Activated T-cell treated with anti-CD3 and anti-CD28 coated beads for 4 hours (primary cell): Measurements from ENCODE around the gene EHMT2.
"Not testable (repeated sequence)": the region's sequence is repeated elsewhere in the genome, so short reads cannot be mapped to it uniquely, and the experiment has no call there.

Experiments used
- DNase-seq: peaks from one replicate; pipeline ENCODE4 v3.0.0-alpha.2; 2020

EHMT2 gene

DNA sequence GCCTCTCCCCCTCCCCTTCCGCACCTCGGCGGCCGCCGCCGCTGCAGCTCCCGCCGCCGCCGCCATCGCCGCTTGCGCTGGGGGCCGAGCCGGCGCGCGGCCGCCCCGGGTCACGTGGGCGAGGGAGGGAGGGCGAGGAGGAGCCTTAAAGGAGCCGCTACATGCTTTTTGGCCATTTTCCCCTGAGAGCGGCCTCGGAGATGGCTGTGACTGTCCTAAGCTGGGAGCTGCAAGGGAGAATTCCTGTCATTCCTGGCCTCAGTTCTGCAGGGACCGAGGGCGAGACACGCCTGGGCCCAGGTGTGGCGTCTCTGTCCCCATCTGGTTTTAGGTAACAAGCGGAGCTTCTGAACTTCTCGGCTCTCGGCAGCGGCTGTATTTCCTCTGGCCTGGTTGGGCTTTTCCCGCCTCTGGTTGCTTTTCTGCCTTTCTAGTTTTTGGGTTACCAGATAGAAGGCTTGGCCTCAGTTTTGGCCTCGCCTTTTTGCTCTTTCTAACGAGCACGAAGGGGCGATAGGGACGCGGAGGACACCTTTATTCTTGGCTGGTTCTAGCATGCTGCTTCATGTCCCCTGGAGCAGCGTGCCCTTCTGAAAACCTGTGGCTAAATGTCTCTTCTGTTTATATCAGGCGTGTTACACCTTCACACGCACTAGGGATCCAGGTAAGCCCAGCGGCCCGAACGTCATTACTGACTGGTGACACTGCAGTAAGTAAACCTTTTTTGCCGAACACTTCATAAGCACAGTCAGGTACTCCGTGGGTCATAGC is at the start of gene EHMT2:
Gene EHMT2, minus strand, starts transcription at position 87 of the 771 bp plus-strand sequence. Its CDS starts 21 bp downstream, at position 66.
- DNase-seq = peak; percentile 76

DNA sequence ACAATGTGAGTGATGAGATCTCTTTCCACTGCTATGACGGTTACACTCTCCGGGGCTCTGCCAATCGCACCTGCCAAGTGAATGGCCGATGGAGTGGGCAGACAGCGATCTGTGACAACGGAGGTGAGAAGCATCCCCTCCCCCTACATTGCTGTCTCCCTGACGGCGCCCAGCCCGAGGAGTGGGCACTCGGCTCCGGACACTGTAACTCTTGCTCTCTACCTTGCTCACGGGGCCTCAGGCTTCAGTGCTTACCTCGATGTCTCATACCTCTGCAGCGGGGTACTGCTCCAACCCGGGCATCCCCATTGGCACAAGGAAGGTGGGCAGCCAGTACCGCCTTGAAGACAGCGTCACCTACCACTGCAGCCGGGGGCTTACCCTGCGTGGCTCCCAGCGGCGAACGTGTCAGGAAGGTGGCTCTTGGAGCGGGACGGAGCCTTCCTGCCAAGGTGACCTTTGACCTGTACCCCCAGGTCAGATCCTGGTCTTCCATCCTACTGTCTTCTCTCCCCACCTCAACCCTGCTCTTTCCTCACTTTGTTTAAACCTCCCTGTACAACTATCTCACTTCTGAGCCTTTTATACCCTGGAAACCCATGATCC is 49.7 kb upstream of the EHMT2 start:
- DNase-seq = no peak

DNA sequence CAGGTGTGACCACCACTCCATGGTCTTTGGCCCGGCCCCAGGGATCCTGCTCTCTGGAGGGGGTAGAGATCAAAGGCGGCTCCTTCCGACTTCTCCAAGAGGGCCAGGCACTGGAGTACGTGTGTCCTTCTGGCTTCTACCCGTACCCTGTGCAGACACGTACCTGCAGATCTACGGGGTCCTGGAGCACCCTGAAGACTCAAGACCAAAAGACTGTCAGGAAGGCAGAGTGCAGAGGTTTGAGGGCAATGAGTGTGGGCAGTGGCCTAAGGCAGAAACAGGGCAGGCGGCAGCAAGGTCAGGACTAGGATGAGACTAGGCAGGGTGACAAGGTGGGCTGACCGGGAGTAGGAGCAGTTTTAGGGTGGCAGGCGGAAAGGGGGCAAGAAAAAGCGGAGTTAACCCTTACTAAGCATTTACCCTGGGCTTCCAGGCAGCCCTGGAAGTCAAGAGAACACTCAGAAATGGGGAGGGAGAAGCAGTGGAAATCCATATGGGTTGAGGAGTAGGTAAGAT is 48.9 kb upstream of the EHMT2 start:
- DNase-seq = no peak

DNA sequence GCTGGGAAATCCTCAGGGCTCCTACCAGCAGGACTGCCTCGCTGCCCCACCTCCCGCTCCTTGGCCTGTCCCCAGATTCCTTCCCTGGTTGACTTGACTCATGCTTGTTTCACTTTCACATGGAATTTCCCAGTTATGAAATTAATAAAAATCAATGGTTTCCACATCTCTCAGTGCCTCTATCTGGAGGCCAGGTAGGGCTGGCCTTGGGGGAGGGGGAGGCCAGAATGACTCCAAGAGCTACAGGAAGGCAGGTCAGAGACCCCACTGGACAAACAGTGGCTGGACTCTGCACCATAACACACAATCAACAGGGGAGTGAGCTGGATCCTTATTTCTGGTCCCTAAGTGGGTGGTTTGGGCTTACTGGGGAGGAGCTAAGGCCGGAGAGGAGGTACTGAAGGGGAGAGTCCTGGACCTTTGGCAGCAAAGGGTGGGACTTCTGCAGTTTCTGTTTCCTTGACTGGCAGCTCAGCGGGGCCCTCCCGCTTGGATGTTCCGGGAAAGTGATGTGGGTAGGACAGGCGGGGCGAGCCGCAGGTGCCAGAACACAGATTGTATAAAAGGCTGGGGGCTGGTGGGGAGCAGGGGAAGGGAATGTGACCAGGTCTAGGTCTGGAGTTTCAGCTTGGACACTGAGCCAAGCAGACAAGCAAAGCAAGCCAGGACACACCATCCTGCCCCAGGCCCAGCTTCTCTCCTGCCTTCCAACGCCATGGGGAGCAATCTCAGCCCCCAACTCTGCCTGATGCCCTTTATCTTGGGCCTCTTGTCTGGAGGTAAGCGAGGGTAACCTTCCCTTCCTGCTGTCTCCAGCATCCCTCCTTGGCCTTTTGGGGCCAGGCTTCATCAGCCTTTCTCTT is 48.2 kb upstream of the EHMT2 start, which contains the start of gene CFB:
Gene CFB, plus strand, starts transcription at position 589 of the 863 bp plus-strand sequence. Its CDS starts 127 bp downstream, at position 716.
- DNase-seq = no peak

DNA sequence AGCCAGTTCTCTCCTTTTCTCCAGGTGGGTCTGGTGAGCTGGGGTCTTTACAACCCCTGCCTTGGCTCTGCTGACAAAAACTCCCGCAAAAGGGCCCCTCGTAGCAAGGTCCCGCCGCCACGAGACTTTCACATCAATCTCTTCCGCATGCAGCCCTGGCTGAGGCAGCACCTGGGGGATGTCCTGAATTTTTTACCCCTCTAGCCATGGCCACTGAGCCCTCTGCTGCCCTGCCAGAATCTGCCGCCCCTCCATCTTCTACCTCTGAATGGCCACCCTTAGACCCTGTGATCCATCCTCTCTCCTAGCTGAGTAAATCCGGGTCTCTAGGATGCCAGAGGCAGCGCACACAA is 47.6 kb upstream of the EHMT2 start:
- no peak for DNase-seq

DNA sequence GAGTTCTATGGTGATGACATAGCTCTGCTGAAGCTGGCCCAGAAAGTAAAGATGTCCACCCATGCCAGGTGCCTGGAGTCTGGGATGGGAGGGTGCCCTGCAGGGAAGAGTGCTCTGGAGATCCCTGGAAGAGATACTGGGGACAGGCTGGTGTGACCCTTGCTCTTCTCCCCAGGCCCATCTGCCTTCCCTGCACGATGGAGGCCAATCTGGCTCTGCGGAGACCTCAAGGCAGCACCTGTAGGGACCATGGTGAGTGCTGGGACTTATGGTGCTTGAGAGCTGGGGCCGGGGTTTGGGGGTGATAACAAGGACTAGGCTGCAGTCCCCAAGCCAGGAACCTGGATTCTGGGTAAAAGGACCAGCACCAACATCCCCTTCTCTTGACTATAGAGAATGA is 46.2 kb upstream of the EHMT2 start:
- DNase-seq = no peak

DNA sequence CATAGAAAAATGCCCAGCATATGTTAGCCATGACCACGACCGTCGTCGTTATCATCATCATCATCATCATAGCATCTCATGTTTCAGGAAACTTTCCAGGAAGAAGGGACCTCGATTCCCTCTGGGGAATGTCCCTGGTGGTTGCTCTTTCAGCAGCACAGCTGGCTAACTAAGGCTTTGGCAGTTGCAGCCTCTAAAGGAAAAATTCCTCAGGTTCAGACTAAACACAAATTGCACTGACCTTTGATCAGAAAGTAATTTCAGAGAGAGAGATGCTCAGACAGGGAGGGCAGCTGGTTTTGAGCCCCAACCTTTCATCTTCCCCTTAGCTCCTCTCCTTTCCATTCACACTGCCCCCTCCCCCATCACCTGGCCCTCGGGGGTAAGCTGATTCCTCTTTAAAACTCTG is 42.8 kb upstream of the EHMT2 start:
- no peak for DNase-seq

DNA sequence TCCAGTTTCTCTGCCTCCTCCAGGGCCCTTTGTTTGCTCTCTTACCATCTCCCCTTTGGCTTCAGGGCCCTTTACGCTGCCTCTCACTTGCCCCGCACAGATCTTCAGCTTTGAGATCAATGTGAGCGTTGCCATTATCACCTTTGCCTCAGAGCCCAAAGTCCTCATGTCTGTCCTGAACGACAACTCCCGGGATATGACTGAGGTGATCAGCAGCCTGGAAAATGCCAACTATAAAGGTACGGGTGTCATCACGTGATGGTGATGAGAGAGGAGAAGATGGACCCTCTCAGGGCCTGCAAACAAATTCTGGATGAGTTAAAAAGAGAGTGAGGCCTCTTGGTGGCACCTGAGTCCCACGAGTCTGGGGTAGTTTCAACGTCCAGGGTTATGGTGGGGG is 38.3 kb upstream of the EHMT2 start:
- no peak for DNase-seq

DNA sequence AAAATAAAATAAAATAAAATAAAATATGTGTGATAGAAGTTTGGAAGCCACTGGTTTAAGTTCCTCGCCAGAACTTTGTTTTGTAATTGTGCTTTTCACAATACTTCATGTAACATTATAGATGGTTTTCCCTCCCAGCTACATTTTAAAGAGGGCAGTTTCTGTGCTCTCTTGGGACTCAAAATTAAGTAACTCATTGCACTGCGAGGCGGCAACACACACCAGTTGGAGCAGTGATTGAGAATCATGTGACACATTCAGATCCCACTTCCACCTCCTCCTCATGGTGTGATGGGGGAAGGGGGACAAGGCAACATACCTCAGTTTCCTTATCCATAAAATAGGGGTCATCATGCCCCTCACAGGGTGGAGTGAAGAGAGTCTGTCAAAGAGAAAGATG is 37.5 kb upstream of the EHMT2 start:
- DNase-seq = no peak

DNA sequence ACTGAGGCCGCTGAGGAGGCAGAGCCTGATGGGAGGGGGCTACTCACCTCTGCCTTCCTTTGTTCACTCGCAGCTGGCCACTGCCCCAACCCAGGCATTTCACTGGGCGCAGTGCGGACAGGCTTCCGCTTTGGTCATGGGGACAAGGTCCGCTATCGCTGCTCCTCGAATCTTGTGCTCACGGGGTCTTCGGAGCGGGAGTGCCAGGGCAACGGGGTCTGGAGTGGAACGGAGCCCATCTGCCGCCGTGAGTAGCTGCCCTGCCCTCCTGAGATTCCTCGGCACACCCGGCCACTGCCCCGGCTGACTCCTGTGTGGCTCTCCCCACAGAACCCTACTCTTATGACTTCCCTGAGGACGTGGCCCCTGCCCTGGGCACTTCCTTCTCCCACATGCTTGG is 36.0 kb upstream of the EHMT2 start:
- DNase-seq = no peak

DNA sequence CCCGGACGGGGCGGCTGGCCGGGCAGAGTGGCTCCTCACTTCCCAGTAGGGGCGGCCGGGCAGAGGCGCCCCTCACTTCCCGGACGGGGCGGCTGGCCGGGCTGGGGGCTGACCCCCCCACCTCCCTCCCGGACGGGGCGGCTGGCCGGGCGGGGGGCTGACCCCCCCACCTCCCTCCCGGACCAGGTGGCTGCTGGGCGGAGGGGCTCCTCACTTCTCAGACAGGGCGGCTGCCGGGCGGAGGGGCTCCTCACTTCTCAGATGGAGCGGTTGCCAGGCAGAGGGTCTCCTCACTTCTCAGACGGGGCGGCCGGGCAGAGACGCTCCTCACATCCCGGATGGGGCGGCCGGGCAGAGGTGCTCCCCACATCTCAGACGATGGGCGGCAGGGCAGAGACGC is 34.6 kb upstream of the EHMT2 start:
- not testable (repeated sequence) for DNase-seq

DNA sequence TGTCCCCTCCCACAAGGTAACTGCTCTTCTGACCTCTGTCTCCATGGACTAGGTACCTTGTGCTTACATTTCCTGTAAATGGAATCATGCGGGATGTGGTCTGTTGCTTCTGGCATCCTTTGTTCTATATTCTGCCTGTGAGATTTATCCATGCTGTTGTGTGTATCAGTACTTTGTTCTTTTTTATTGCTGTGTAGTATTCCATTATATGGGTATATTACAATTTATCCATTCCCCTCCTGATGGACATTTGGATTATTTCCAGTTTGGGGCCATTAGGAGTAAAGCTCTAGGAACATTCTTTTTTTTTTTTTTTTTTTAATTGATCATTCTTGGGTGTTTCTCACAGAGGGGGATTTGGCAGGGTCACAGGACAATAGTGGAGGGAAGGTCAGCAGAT is 33.5 kb upstream of the EHMT2 start:
- DNase-seq = no peak

DNA sequence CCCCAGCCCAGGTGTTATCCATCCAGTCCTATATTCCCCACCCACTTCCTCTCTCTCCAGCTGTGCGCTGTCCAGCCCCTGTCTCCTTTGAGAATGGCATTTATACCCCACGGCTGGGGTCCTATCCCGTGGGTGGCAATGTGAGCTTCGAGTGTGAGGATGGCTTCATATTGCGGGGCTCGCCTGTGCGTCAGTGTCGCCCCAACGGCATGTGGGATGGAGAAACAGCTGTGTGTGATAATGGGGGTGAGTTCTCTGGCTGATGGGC is 31.1 kb upstream of the EHMT2 start:
- DNase-seq = no peak

DNA sequence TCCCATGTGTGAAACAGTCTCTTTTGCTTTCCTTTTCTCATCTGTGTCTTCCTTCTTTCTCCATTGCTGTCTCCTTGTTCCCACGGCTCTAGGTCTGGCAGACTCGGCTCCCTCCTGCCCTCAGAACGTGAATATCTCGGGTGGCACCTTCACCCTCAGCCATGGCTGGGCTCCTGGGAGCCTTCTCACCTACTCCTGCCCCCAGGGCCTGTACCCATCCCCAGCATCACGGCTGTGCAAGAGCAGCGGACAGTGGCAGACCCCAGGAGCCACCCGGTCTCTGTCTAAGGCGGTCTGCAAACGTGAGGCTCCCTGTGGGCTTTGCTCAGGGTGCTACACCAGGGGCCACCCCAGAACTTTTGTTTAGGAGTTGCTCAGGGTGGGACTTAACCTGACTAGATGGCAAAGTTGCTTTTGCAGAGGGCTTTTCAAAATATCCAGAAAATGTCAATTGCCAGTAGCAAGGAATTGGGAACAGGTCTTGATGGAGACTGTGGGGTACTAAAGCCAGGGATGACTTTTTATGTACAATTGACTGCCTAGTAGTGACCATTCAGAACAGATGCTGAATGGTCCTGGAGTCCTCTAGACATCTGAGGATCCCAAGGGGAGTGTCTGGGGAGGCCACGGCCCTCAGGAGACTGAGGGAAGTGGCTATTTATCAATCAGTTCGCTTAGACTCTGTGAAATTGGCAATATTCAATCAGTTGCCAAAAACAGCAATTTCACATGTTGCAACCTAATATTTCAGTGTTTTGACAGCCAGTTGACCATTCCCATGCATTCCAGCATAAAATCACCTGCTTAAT is 30.6 kb upstream of the EHMT2 start:
- DNase-seq = no peak

DNA sequence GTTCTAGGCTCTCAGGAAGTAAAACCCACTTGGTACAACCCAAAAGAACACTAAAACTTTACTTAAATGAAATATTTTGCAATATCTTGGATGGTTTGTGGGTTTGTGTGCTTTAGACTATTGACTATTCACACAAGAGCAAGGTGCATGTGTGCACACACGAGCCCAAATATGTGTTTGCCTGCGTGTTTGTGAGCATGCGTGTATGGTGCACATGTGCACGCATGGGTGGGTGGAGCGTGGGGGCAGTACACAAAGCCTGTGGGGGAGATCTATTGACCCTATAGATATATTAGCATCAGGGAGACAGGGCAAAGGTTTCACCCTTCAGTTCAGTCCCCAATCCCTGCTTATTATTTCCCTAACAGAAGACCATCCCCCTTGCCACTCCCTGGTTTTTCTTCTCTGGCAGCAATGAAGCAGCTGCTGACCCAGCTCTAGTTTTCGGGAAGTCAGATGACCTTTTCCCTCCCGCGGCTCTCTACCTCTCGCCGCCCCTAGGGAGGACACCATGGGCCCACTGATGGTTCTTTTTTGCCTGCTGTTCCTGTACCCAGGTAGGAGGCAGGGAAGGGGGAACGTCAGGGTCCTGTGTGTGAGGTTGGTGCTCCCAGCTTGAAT is 29.9 kb upstream of the EHMT2 start, which contains the start of gene C2:
Gene C2, plus strand, starts transcription at position 476 of the 621 bp plus-strand sequence. Its CDS starts 36 bp downstream, at position 512.
- no peak for DNase-seq

DNA sequence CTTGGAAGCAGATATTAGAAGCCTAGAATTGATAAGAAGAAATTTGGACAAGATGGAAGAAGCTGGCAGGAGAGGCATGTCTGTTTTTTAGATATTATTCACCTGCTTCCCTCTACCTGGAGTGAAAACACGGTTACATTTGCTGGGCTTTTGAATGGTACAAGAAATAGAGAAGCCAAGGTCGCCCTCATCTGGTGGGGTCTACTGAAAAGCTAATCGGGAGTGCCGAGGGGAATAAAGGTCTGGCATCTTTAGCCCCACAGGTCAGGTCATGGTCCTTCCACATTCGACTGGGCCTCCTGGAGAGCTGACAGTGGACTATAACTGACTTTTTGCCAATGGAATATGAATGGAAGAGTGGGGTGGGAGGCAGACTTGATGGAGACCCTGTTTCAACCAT is 25.4 kb upstream of the EHMT2 start:
- no peak for DNase-seq

DNA sequence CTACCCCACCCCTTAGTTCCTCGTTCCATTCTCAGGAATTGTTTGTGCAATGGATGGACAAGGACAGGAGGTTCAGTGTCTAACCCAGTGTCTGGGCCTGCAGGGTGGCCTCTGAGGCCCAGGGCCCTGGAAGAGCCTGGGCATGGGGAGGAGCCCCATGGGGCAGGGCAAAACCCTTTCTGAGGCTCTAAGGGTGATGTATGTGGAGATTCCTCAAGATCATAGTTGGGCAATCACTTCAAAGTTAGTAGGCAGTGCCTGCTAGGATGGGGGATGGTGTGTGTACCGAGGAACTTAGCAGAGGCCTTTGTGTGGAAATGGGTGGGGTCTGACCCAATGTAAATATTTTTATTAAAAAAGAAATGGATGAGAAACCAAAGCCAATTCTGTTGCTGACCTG is 23.3 kb upstream of the EHMT2 start:
- no peak for DNase-seq

DNA sequence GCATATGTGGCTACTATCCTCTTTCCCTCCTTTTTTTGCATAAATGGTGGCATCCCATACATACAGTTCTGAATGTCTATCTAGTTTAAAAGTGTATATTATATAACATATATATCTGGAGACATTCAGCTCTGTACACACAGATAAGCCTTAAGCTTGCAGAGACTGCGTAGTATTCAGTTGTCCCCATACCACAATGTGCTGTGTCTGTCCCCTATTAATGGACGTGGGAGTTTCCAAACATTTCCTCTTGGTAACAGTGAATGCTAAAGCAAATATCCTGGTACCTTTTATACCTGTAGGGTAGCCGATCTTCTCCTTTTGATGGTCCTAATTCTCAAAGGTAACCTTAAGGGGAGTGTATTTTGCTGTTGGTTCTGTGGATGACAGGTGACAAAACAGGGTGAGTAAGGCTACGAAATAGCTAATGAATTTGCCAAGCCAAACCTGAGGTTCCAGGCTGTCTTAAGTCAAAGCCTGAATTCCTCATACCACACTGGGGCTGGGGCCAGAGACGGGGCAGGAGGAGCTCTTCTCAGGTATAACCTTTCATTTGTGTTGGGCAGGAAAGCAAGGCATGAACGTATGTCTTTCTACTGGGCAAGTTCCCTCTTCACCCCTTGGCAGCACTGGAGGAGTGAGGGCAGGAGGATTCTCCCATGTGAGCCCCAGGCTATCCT is 22.3 kb upstream of the EHMT2 start:
- DNase-seq = no peak

DNA sequence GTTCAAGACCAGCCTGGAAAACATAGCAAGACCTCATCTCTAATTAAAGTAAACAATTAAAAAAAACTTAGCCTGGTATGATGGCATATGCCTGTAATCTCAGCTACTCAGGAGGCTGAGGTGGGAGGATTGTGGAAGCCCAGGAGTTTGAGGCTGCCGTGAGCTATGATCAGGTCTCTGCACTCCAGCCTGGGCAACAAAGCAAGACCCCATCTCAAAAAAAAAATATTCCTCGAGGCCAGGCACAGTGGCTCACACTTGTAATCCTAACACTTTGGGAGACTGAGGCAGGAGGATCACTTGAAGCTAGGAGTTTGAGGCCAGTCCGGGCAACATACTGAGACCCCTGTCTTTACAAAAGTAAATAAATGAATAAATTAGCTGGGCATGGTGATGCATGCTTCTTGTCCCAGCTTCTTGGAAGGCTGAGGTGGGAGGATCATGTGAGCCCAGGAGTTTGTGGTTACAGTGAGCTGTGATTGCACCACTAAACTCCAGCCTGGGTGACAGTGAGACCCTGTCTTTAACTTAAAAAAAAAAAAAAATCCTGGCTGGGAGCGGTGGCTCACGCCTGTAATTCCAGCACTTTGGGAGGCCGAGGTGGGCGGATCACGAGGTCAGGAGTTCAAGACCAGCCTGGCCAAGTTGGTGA is 20.7 kb upstream of the EHMT2 start:
- DNase-seq = no peak

DNA sequence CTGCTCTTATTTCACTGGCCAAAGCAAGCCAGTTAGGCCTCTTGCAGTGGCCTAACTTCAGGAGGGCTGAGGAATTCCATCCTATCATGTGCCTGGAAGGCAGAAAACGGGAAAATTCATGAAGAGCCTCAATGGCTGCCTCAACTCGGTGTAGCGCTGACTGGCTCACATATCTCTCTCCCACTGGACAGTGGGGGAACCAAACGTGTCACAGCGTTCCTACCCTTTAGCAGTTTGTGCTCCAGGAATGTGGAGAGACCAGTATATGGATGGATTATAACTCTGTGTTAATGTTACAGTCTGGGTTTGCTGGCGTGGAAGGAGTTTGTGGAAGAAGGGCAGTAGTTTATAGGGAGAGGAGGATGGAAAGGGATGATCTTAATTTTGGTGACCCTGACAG is 18.3 kb upstream of the EHMT2 start:
- DNase-seq = no peak

DNA sequence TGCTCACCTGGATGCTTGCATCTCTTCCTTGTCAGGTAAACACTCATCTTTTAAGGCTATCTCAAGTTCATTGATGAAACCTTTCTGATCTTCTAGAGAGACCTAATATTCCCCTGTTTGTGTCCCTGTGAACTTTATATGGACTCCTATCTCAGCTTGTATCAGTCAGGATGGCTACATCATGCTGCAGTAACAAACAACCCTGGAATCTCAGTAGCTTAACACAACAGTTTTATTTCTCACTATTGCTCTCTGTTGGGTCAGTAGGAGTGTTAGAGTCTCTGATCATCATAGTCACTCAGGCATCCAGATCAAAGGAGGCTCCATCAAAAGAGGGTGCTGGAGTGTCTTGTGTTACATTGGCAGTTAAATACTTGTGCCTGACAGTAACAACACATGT is 17.9 kb upstream of the EHMT2 start:
- no peak for DNase-seq
